ENCODE measurements around the gene CDK9.

Gene CDK9

GRCh38 chr9:127762111-127762676 lies 23.6 kb upstream of the CDK9 start:
- no peak for DNase-seq

- DNase-seq = no peak
Measured at GRCh38 chr9:127763918-127764384, 21.9 kb upstream of the CDK9 start.

DNA sequence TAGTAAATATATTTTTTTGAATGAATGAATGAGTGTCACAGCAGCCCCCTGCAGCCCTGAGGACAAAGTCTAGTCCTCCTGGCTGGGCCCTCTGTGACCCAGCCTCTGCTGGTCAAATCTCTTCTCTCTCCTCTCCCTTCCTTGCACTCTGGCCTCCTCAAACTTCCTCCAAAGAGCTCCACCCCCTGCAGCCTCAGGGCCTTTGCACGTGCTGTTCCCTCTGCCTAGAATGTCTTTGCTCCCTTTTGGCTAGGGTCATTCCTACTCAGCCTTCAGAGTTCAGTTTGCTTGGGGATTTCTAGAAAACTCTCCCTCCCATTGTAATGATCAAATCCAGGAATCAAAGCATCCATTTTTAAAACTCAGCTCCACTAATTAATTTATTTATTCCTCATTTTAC lies 20.4 kb upstream of the CDK9 start:
- DNase-seq = no peak

GRCh38 chr9:127767410-127767809 lies 18.4 kb upstream of the CDK9 start:
- DNase-seq = no peak

DNA sequence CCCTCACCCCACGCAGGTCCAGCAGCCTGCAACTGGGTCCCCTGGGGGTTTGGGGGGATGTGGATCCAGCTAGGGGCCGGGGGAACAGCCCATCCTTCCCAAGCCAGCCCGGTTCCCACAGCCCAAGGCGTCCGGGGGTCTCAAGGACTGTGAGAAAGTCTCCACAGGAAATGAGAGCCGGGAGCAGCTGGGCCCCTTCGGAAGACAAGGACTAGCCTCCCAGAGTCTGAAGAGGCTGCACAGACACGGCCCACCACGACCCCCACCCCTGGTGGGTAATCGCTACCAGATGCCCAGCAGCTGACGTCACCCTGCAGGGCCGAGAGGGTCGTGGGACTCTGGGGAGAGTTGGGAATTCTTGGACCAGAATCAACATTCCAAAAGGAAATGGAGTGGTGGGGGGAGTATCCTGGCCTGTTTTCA lies 17.9 kb upstream of the CDK9 start:
- no peak for DNase-seq

- no peak for DNase-seq
Measured at GRCh38 chr9:127768698-127769097, 17.1 kb upstream of the CDK9 start.

- DNase-seq = no peak
Measured at GRCh38 chr9:127769101-127769500, 16.7 kb upstream of the CDK9 start.

GRCh38 chr9:127769929-127770582 lies 15.8 kb upstream of the CDK9 start:
- no peak for DNase-seq

DNA sequence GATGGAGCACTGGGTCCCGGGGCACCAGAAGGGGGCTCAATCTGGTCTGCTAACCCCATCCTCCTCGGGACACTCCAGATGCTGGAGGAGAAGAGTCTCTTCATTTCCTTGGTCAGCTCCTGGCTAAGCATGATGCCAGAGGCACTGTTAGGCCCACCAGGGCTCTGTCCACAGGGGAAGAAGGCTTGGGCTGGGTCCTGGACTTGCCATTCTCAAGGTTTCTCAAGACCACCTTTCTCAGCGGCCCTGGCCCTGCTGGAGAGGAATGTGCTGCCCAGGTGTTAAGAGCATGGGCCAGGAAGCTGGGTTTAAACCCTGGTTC lies 15.3 kb upstream of the CDK9 start:
- DNase-seq = no peak

DNA sequence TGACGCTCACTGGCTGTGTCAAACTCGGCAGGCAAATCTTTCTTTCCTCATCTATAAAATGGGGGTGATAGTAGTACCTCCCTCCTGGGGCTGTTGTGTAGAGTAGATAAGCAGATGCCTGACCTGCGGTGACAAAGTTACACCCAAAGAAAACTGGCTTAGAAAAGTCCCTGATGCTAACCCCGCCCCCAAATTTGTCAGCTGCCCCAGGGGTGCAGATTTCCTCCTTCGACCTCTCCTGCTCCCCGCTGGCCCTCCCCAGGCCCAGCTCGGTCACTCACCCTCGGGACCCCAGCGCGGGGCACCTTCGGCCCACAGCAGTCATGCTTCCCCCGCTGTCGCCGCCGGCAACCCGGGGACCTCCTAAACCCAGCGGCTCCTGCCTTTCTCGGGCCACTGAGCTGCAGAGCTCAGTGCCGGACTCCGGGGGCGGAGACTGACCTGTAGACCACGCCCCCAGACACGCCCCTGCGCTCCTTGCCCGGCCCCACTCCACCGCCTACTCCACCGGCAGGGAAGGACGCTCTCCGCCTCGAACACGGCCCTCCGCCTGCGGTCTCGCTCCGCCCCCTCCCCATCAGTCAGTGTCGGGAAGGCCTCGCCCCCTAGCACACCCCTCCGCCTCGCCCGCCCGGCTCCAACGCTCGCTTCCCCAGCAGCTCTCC lies 14.8 kb upstream of the CDK9 start:
- DNase-seq = peak; percentile 84

GRCh38 chr9:127771570-127772189 lies 14.2 kb upstream of the CDK9 start:
- DNase-seq = no peak

DNA sequence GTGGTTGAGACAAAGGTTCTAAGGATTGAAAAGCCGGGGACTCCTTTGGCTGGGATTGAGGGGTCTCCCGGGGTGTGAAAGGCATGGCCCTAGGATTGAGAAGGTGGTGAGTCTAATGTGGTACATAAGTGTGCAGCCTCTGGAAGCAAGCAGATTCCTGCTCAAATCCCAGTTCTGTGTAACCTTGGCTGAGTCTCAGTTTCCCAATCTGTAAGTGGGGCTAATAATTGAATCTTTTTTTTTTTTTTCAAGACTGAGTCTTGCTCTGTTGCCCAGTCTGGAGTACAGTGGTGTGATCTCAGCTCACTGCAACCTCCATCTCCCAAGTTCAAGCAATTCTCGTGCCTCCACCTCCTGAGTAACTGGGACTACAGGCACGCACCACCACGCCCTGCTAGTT lies 13.2 kb upstream of the CDK9 start:
- no peak for DNase-seq

DNA sequence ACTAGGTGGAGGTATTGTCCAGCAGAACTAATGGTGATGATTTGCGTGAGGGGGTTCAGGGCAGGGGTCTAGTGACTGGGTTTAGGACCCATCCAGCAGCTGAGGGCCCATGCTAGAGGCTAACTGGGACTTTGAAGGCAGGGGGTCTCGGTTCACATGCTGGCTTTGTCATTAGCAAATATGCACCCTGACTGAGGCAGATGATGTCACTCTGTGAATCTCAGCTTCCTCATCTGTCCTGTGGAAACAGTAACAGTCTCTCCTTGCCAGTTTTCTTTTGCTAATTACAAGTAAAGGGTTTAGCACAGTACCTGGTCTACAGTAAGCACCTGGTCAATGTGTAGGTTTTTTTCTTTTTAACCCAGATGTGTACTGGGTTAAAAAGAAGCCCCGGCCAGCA lies 12.6 kb upstream of the CDK9 start:
- no peak for DNase-seq

GRCh38 chr9:127773981-127774380 lies 11.9 kb upstream of the CDK9 start:
- no peak for DNase-seq

- peak; percentile 64 for DNase-seq
Measured at GRCh38 chr9:127776195-127776923, 9.5 kb upstream of the CDK9 start.

DNA sequence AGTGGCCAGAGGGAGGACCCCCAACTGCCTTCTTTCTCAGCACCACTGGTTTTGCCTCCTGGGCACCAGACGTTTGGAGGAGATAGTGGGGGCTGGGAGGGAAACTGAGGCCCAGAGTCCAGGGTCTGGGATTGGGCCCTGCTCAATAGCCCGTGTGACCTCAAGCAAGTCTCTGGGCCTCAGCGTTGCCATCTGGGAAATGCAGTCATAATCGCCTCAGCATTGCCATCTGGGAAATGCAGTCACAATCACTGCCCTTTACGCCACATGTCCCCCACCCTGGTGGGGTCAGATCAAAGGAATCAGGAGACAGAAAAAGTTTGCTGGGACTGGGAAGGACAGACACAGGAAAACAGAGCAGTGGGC lies 8.9 kb upstream of the CDK9 start:
- DNase-seq = no peak

DNA sequence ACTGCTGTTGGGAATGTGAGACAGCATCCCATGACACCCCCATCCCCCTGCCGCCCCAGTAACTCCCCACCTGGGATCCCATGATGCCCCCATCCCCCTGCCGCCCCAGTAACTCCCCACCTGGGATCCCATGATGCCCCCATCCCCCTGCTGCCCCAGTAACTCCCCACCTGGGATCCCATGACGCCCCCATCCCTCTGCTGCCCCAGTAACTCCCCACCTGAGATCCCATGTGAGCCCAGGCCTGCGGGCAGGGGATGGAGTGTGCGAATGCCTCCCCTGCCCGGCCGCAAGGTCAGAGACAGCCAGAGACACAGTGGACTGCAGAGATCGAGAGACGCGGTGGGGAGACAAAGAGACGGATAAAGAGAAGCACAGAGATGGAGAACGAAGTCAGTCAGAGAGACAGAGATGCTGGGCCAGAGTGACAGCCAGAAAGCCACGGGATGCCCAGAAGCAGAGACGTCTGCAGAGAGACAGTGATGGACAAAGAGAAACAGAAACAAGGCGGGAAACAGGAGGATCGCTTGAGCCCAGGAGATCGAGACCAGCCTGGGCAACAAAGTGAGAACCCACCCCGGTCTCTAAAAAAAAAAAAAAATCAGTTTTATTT lies 8.4 kb upstream of the CDK9 start:
- DNase-seq = no peak

DNA sequence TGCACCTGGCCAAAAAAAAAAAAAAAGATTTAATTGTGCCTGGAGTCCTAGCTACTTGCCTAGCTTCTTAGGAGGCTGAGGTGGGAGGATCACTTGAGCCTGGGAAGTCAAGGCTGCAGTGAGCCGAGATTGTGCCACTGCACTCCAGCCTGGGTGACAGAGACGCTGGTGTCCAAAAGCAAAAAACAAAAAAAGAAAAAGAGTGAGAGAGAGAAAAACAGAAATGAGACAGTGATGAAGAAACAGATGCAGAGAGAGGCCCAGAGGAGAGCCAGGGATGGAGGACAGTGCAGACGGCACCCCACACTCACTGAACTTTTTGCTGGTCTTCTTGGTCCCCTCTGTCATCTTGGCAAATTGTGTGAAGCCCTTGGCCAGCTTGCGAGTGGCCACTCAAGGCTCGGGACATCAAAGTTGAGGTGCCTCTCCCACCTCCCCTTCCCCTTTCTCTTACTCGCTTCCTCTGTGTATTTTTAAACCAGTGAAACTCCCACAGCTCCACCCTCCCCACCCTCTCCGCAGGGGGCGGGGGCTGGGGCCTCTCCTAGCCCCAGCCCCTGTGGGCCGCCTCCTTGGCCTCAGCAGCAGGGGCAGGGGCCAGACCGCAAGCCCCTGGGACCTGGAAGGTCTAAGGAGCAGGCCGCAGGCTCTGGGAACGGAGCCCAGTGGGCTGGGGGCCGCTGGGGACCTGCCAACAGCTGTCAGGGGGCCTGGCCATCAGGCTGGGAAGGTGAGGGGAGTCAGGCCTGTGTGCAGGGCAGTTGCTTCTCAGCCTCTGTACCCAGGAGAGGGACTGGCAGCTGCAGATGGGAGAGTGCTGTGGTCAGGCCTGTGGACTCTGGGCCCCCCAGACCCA lies 7.3 kb upstream of the CDK9 start, which contains the start of gene SH2D3C:
SH2D3C (minus strand) TSS at position 387 of the 856 bp plus-strand sequence; CDS start at position 348, 39 bp downstream.
- no peak for DNase-seq

GRCh38 chr9:127779136-127779981 lies 6.5 kb upstream of the CDK9 start:
- DNase-seq = peak; percentile 36

GRCh38 chr9:127780126-127780885 lies 5.5 kb upstream of the CDK9 start:
- DNase-seq = no peak
